HepG2 (cell line): ENCODE data around the gene UBC. TPM values are rescaled to one million over a fixed set of nuclear protein-coding genes. Genes with fewer than 3 reads are reported as not detected.

Experiments
- ATAC-seq: fragments of 200-7000 bp; cut with Tn5 transposase; 3 replicates; pipeline ENCODE4 v1.9.1; 2020; ENCODE audit warnings: mild to moderate bottlenecking, moderate library complexity
- BruUV-seq: library from RNA; stranded (reverse); fragments of 400-500 nt; replicated peaks from 2 replicates; lab custom pipeline; 2021; lab: Mats Ljungman, UMichigan
- CTCF ChIA-PET: fragments of 300-600 bp; formaldehyde crosslinking; extraction: SDS; loops from one replicate; lab custom pipeline; 2021; ENCODE audit warnings: low total read pairs, inconsistent platforms, low intra/inter-chr PET ratio; lab: Yijun Ruan, JAX
- POLR2A ChIA-PET: fragments of 350-600 bp; sonication (Branson Sonifier 250); formaldehyde crosslinking; loops from one replicate; lab custom pipeline; 2020; ENCODE audit warnings: antibody characterized with exemption, inconsistent platforms; lab: Yijun Ruan, JAX
- DNase-seq: peaks from one replicate; pipeline ENCODE4 v3.0.0-alpha.2; 2015; ENCODE audit warnings: low spot score
- FAIRE-seq: peaks from 3 replicates; lab custom pipeline; 2011; peaks lifted over from hg19 to GRCh38; lab: Jason Lieb, UNC
- H2AFZ ChIP-seq: one replicate; pipeline ENCODE4 v1.6.1; 2011; ENCODE audit warnings: low read length, inconsistent platforms
- H3K27ac ChIP-seq: fragments of 300-600 bp; 3 replicates; pipeline ENCODE4 v1.8.0; 2011; ENCODE audit warnings: mixed run types, mild to moderate bottlenecking, mixed read lengths, low read length, inconsistent platforms; ENCODE audit not compliant: insufficient read depth; ENCODE audit errors: extremely low read length
- H3K27me3 ChIP-seq, 2 experiments: fragments of 200-600 bp in 1 of 2; 2 replicates in 1 of 2; 3 replicates in 1 of 2; pipeline versions ENCODE4 v1.6.0 to v1.8.0; 2011; ENCODE audit warnings: low read length in 2 of 2, mild to moderate bottlenecking in 2 of 2, moderate library complexity in 2 of 2, inconsistent platforms in 1 of 2; ENCODE audit not compliant: insufficient read depth in 2 of 2, control insufficient read depth in 1 of 2
- H3K36me3 ChIP-seq, 2 experiments: fragments of 200-600 bp in 1 of 2; replicated peaks in 1 of 2; 2 replicates in 1 of 2; 3 replicates in 1 of 2; pipeline versions ENCODE4 v1.5.1 to v1.8.0; 2011; ENCODE audit warnings: low read length in 2 of 2, inconsistent platforms in 1 of 2; ENCODE audit not compliant: insufficient read depth in 2 of 2, control insufficient read depth in 1 of 2
- H3K4me1 ChIP-seq: 2 replicates; pipeline ENCODE4 v1.5.1; 2012; ENCODE audit warnings: low read length, inconsistent platforms; ENCODE audit not compliant: insufficient read depth
- H3K4me2 ChIP-seq: 2 replicates; pipeline ENCODE4 v1.6.0; 2011; ENCODE audit warnings: low read depth, low read length, inconsistent platforms
- H3K4me3 ChIP-seq, 3 experiments: fragments of 200-600 bp in 1 of 3; sonication (generic), shearing (Covaris generic) in 1 of 3; replicated peaks in 1 of 3; 2 replicates each; pipeline ENCODE4 v1.5.1; 2011 to 2016; ENCODE audit warnings: low read length in 3 of 3, inconsistent platforms in 2 of 3, low read depth in 2 of 3, mild to moderate bottlenecking in 2 of 3, control low read depth in 1 of 3, mixed read lengths in 1 of 3; ENCODE audit not compliant: insufficient read depth in 1 of 3
- H3K79me2 ChIP-seq: one replicate; pipeline ENCODE4 v1.6.1; 2011; ENCODE audit warnings: low read length, inconsistent platforms; ENCODE audit not compliant: insufficient read depth
- H3K9ac ChIP-seq: 2 replicates; pipeline ENCODE4 v1.6.0; 2011; ENCODE audit warnings: mild to moderate bottlenecking, low read depth, low read length, inconsistent platforms; ENCODE audit not compliant: insufficient read depth
- H3K9me3 ChIP-seq: 2 replicates; pipeline ENCODE4 v1.5.1; 2012; ENCODE audit warnings: mild to moderate bottlenecking, low read length
- H4K20me1 ChIP-seq: 2 replicates; pipeline ENCODE4 v1.6.0; 2011; ENCODE audit warnings: inconsistent platforms, mild to moderate bottlenecking, low read length, moderate library complexity; ENCODE audit not compliant: insufficient read depth
- BCL3 ChIP-seq: sonication (generic); formaldehyde crosslinking; IDR thresholded peaks from 2 replicates; pipeline ENCODE4 v1.5.1; 2020; ENCODE audit warnings: mild to moderate bottlenecking, missing genetic modification reagents, moderate library complexity
- CBX1 ChIP-seq: IDR thresholded peaks from one replicate; pipeline ENCODE4 v1.6.1; 2016; ENCODE audit warnings: antibody characterized with exemption, low read depth
- CSRNP2 ChIP-seq: sonication (generic); formaldehyde crosslinking; conservative IDR thresholded peaks from 2 replicates; pipeline ENCODE4 v1.8.0; 2022; ENCODE audit warnings: low read depth, missing genetic modification reagents
- LBX2 ChIP-seq: sonication (generic); formaldehyde crosslinking; IDR thresholded peaks from 2 replicates; pipeline ENCODE4 v1.5.0; 2020; ENCODE audit warnings: missing genetic modification reagents, mild to moderate bottlenecking, borderline replicate concordance
- MIER3 ChIP-seq: IDR thresholded peaks from 2 replicates; pipeline ENCODE4 v1.6.1; 2016; ENCODE audit warnings: missing compliant biosample characterization, borderline replicate concordance
- MXD3 ChIP-seq: IDR thresholded peaks from 2 replicates; pipeline ENCODE4 v1.6.1; 2016; ENCODE audit warnings: mild to moderate bottlenecking, missing biosample characterization, missing genetic modification reagents
- MYC ChIP-seq: sonication (generic); formaldehyde crosslinking; IDR thresholded peaks from 2 replicates; pipeline ENCODE4 v1.9.0; 2021; ENCODE audit warnings: missing genetic modification reagents, borderline replicate concordance
- MZF1 ChIP-seq: sonication (generic); formaldehyde crosslinking; IDR thresholded peaks from 2 replicates; pipeline ENCODE4 v1.8.1; 2023; ENCODE audit warnings: mild to moderate bottlenecking, missing genetic modification reagents, borderline replicate concordance
- RFX3 ChIP-seq: IDR thresholded peaks from 2 replicates; pipeline ENCODE4 v1.6.1; 2016; ENCODE audit warnings: missing biosample characterization, missing genetic modification reagents
- USF2 ChIP-seq, 2 experiments: sonication (generic) in 1 of 2; formaldehyde crosslinking in 1 of 2; IDR thresholded peaks; 2 replicates each; pipeline versions ENCODE4 v1.5.1 to v1.6.1; 2011 to 2020; ENCODE audit warnings: borderline replicate concordance in 1 of 2, low read depth in 1 of 2, low read length in 1 of 2, mild to moderate bottlenecking in 1 of 2, missing genetic modification reagents in 1 of 2, moderate library complexity in 1 of 2
- ZNF207 ChIP-seq: fragments of 450-650 bp; IDR thresholded peaks from 2 replicates; pipeline ENCODE4 v1.6.1; 2016; ENCODE audit warnings: antibody characterized with exemption, borderline replicate concordance
- ZNF317 ChIP-seq: sonication (generic); formaldehyde crosslinking; IDR thresholded peaks from 2 replicates; pipeline ENCODE4 v1.5.0; 2020; ENCODE audit warnings: mild to moderate bottlenecking, missing genetic modification reagents
- ZNF34 ChIP-seq: sonication (generic); formaldehyde crosslinking; IDR thresholded peaks from 2 replicates; pipeline ENCODE4 v1.4.0; 2020; ENCODE audit warnings: mild to moderate bottlenecking, missing genetic modification reagents, borderline replicate concordance
- ZNF660 ChIP-seq: sonication (generic); formaldehyde crosslinking; IDR thresholded peaks from 2 replicates; pipeline ENCODE4 v1.5.1; 2020; ENCODE audit warnings: mild to moderate bottlenecking, low read depth, missing genetic modification reagents, borderline replicate concordance
- ZNF724P ChIP-seq: sonication (generic); formaldehyde crosslinking; IDR thresholded peaks from 2 replicates; pipeline ENCODE4 v1.8.0; 2022; ENCODE audit warnings: missing genetic modification reagents, borderline replicate concordance
- WGBS: methylation state at CpG from one replicate; pipeline ENCODE4 v1.1.6; 2017; ENCODE audit warnings: low lambda C conversion rate; 5-methylcytosine and 5-hydroxymethylcytosine counted together
- in situ Hi-C: cut with HindIII; loops from 2 replicates; pipeline ENCODE4 v1.10.0; 2017; ENCODE audit warnings: low pct_unique_long_range_greater_than_20kb; ENCODE audit not compliant: extremely low pct_ligation_motif_present
- intact Hi-C: fragments of 100-400 bp; cut with micrococcal nuclease; formaldehyde crosslinking; loops from one replicate; pipeline ENCODE4 v1.10.0; 2022; ENCODE audit not compliant: unreplicated experiment
- polyA plus RNA-seq, 8 experiments: library from polyadenylated mRNA; depleted of rRNA in 3 of 8; stranded (reverse) in 7 of 8; unstranded in 1 of 8; fragments of >200 nt; fragmentation: Illumina TruSeq in 4 of 8; extraction: Trizol in 4 of 8; gene quantifications; 2 replicates each; pipeline versions ENCODE4 v1.2.1 to v1.2.3, GENCODE V29; 2011 to 2016; ENCODE audit warnings: low read depth in 4 of 8, missing spikeins in 1 of 8, mixed read lengths in 1 of 8; ENCODE audit not compliant: insufficient read depth in 1 of 8
- total RNA-seq, 5 experiments: library from RNA; depleted of rRNA; stranded (reverse); fragments of >200 nt; fragmentation: Illumina TruSeq; extraction: Trizol; gene quantifications; 2 replicates each; pipeline ENCODE4 v1.2.3, GENCODE V29; 2016; ENCODE audit warnings: low read depth in 1 of 5

UBC gene
- total and polyA plus RNA-seq, 2 of the 13 experiments (the other 11 are each of a cell fraction or from before 2014, with no cell fraction given): 805 to 1,432 TPM

GRCh38 chr12:124939421-124940142, 25.1 kb upstream of the UBC start:
- under 1% methylated on average over 32 of the region's 35 CpGs for WGBS
- peaks cover 52% of the 10 kb centered on the region for H3K4me1 ChIP-seq
- DNase-seq: peak; percentile 90
- peak overlapping the region; percentile 95 for H3K27ac ChIP-seq
- H3K79me2 ChIP-seq: no peaks in the 10 kb centered on the region
- in situ Hi-C loops: no loop called here
- H3K4me3 ChIP-seq: peak overlapping the region; percentile 63 to 81 (median 68)
- H3K9me3 ChIP-seq: no peaks in the 10 kb centered on the region
- peak overlapping the region; percentile 80 for H3K9ac ChIP-seq
- ChIA-PET POLR2A (interaction anchor here (0.7 to 6.6 kb wide), 12 partner anchors 9 to 112 kb away, joined by 3 to 199 read pairs (median 4); partner anchors contain the start of gene UBC), CTCF (interaction anchor here (1.5 to 2.2 kb wide), 2 partner anchors 33 to 35 kb away, joined by 3 to 21 read pairs; no protein-coding TSS in a partner anchor)
- FAIRE-seq: peak; percentile 79
- intact Hi-C loops: loop anchor here (1.0 to 2.0 kb wide), 3 partner anchors 12 to 33 kb away; no protein-coding TSS in a partner anchor
- H3K4me2 ChIP-seq: peak overlapping the region; percentile 79
- no peak overlapping the region for H2AFZ ChIP-seq
- no peaks in the 10 kb centered on the region for H4K20me1 ChIP-seq
- BruUV-seq: TSS peak; percentile 100
- peak; percentile 81 for ATAC-seq
- no peaks in the 10 kb centered on the region for H3K27me3 ChIP-seq
- H3K36me3 ChIP-seq: no peaks in the 10 kb centered on the region
- TF ChIP-seq ZNF660 (CRISPR knock-in tag): no peak
- peak; percentile 62; the same call in 1 of the 2 replicates for TF ChIP-seq LBX2
- peak; percentile 59; the same call in 1 of the 2 replicates for TF ChIP-seq MXD3 (CRISPR knock-in tag)
- 0 out of 2 replicates have a peak, but pooled peaks have one; percentile 52 for TF ChIP-seq MZF1 (CRISPR knock-in tag)
- no peak for TF ChIP-seq CBX1
- peak; percentile 73 for TF ChIP-seq USF2 (IDR thresholded peaks at IDR 0.05; ENCODE audit: low read depth, low read length)
- TF ChIP-seq USF2 (CRISPR knock-in tag; IDR thresholded peaks at IDR 0.05; ENCODE audit: borderline replicate concordance): peak; percentile 77; the same call in 1 of the 2 replicates
- TF ChIP-seq RFX3: 0 out of 2 replicates have a peak, but pooled peaks have one; percentile 24
- TF ChIP-seq ZNF34: 0 out of 2 replicates have a peak, but pooled peaks have one; percentile 36
- TF ChIP-seq MYC (CRISPR knock-in tag): 0 out of 2 replicates have a peak, but pooled peaks have one; percentile 37
- 0 out of 2 replicates have a peak, but pooled peaks have one; percentile 42 for TF ChIP-seq CSRNP2
- 0 out of 2 replicates have a peak, but pooled peaks have one; percentile 43 for TF ChIP-seq ZNF724P
- TF ChIP-seq ZNF207: no peak
- peak; percentile 58; the same call in 1 of the 2 replicates for TF ChIP-seq BCL3
- 0 out of 2 replicates have a peak, but pooled peaks have one; percentile 34 for TF ChIP-seq MIER3
- peak; percentile 61 for TF ChIP-seq ZNF317 (CRISPR knock-in tag)
